A673 (cell line): ENCODE results near the gene SGCD. TPM values are rescaled to one million over a fixed set of nuclear protein-coding genes. Genes with fewer than 3 reads are reported as not detected.
"Not testable (repeated sequence)": the region's sequence is repeated elsewhere in the genome, so short reads cannot be mapped to it uniquely, and the experiment has no call there.

Experiments
- BruUV-seq: library from RNA; stranded (reverse); fragments of 400-500 nt; replicated peaks from 2 replicates; lab custom pipeline; 2021; lab: Mats Ljungman, UMichigan
- CTCF ChIA-PET: fragments of 300-600 bp; sonication (Branson Sonifier 250); formaldehyde crosslinking; loops from one replicate; lab custom pipeline; 2022; ENCODE audit warnings: antibody characterized with exemption; lab: Charles Lee
- POLR2A ChIA-PET: fragments of 300-600 bp; sonication (Branson Sonifier 250); formaldehyde crosslinking; loops from one replicate; lab custom pipeline; 2022; ENCODE audit warnings: antibody characterized with exemption; ENCODE audit not compliant: low non-redundant PET; lab: Charles Lee
- DNase-seq: peaks from one replicate; pipeline ENCODE4 v3.0.0-alpha.2; 2015; ENCODE audit warnings: low spot score
- H3K27ac ChIP-seq: fragments of 200-600 bp; sonication (generic); 2 replicates; pipeline ENCODE4 v1.5.1; 2016; ENCODE audit warnings: mixed run types, low read depth, mild to moderate bottlenecking, mixed read lengths, antibody characterized with exemption, low read length; ENCODE audit not compliant: poor library complexity, severe bottlenecking
- H3K27me3 ChIP-seq: fragments of 200-600 bp; sonication (generic); replicated peaks from 2 replicates; pipeline ENCODE4 v1.6.1; 2017; ENCODE audit warnings: mixed run types, low read depth, mild to moderate bottlenecking, mixed read lengths, antibody characterized with exemption, low read length; ENCODE audit not compliant: insufficient read depth, poor library complexity
- H3K36me3 ChIP-seq: fragments of 200-600 bp; sonication (generic); 2 replicates; pipeline ENCODE4 v1.6.1; 2016; ENCODE audit warnings: mixed run types, mild to moderate bottlenecking, mixed read lengths, antibody characterized with exemption, low read length; ENCODE audit not compliant: insufficient read depth, poor library complexity, severe bottlenecking
- H3K4me1 ChIP-seq: fragments of 200-600 bp; sonication (generic); 2 replicates; pipeline ENCODE4 v1.6.1; 2017; ENCODE audit warnings: mixed run types, mild to moderate bottlenecking, mixed read lengths, antibody characterized with exemption, low read length; ENCODE audit not compliant: insufficient read depth, poor library complexity, severe bottlenecking
- H3K4me3 ChIP-seq: fragments of 200-600 bp; sonication (generic); 2 replicates; pipeline ENCODE4 v1.5.1; 2016; ENCODE audit warnings: low read depth, mixed run types, mild to moderate bottlenecking, mixed read lengths, low read length; ENCODE audit not compliant: poor library complexity, severe bottlenecking
- H3K9me3 ChIP-seq: fragments of 200-600 bp; sonication (generic); 2 replicates; pipeline ENCODE4 v1.6.1; 2016; ENCODE audit warnings: mixed run types, low read depth, mild to moderate bottlenecking, mixed read lengths, antibody characterized with exemption, low read length; ENCODE audit not compliant: poor library complexity, severe bottlenecking
- EZH2 ChIP-seq: fragments of 200-600 bp; sonication (generic); IDR thresholded peaks from 2 replicates; pipeline ENCODE4 v1.6.1; 2017; ENCODE audit warnings: borderline replicate concordance, low read depth, mild to moderate bottlenecking, mixed read lengths, antibody characterized with exemption, low read length; ENCODE audit not compliant: poor library complexity, severe bottlenecking
- intact Hi-C: fragments of 100-400 bp; cut with micrococcal nuclease; formaldehyde crosslinking; loops from one replicate; pipeline ENCODE4 v1.10.0; 2022; ENCODE audit not compliant: unreplicated experiment
- total RNA-seq: library from RNA; stranded (reverse); gene quantifications from 2 replicates; pipeline ENCODE4 v1.2.3, GENCODE V29; 2021
- TF ChIP-seq, protein P1 (sequence below): fragments of 300-800, 200-600 bp; sonication (generic); conservative IDR thresholded peaks from 2 replicates; pipeline ENCODE4 v1.5.1; 2017; ENCODE audit warnings: low read depth, mild to moderate bottlenecking, antibody characterized with exemption, low read length, moderate library complexity, mixed read lengths

The SGCD gene
- total RNA-seq, 1 experiment from 2014 or later, result 0.17 TPM

DNA sequence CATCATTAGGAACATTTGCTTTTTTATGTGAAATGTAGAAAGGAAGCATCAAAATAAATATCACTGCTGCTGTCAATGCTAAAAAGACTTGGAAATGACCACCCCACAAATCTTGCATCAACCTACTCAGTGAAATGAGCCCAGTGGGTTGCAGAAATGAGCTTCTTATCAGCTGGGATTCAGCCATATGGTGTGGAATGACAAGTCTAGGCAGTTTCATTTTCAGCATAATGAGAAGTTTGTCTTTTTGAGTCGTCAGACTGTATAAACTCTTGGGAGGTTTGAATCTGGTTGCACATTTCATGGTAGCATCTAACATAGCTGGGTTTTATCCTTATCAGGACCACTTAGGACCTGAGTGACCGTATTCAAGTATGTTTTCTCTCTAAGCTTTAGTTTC, 272.0 kb downstream of the SGCD start:
- ChIA-PET CTCF (no interaction called here), POLR2A (no interaction called here)
- TF ChIP-seq, protein P1, sequence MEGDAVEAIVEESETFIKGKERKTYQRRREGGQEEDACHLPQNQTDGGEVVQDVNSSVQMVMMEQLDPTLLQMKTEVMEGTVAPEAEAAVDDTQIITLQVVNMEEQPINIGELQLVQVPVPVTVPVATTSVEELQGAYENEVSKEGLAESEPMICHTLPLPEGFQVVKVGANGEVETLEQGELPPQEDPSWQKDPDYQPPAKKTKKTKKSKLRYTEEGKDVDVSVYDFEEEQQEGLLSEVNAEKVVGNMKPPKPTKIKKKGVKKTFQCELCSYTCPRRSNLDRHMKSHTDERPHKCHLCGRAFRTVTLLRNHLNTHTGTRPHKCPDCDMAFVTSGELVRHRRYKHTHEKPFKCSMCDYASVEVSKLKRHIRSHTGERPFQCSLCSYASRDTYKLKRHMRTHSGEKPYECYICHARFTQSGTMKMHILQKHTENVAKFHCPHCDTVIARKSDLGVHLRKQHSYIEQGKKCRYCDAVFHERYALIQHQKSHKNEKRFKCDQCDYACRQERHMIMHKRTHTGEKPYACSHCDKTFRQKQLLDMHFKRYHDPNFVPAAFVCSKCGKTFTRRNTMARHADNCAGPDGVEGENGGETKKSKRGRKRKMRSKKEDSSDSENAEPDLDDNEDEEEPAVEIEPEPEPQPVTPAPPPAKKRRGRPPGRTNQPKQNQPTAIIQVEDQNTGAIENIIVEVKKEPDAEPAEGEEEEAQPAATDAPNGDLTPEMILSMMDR, result no peak
- no peak for TF ChIP-seq EZH2
- Histone ChIP-seq H3K4me3 (no peak overlapping the region), H3K27ac (no peak overlapping the region), H3K27me3 (no peaks in the 10 kb centered on the region), H3K4me1 (no peaks in the 10 kb centered on the region), H3K36me3 (no peaks in the 10 kb centered on the region), H3K9me3 (peaks cover 6% of the 10 kb centered on the region)
- BruUV-seq, result no TSS peak
- DNase-seq, result no peak
- intact Hi-C loops, result no loop called here

DNA sequence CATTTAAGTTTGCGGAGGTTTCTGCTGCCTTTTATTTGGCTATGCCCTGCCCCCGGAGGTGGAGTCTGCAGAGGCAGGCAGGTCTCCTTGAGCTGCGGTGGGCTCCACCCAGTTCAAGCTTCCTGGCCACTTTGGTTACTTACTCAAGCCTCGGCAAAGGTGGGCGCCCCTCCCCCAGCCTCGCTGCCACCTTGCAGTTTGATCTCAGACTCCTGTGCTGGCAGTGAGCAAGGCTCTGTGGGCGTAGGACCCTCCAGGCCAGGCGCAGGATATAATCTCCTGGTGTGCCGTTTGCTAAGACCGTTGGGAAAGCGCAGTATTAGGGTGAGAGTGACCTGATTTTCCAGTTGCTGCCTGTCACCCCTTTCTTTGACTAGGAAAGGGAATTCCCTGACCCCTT, 283.6 kb downstream of the SGCD start:
- H3K9me3 ChIP-seq, POLR2A ChIA-PET, DNase-seq, intact Hi-C loops, H3K27ac ChIP-seq, H3K36me3 ChIP-seq, H3K4me1 ChIP-seq, CTCF ChIA-PET, H3K27me3 ChIP-seq, BruUV-seq, H3K4me3 ChIP-seq: not testable (repeated sequence)

DNA sequence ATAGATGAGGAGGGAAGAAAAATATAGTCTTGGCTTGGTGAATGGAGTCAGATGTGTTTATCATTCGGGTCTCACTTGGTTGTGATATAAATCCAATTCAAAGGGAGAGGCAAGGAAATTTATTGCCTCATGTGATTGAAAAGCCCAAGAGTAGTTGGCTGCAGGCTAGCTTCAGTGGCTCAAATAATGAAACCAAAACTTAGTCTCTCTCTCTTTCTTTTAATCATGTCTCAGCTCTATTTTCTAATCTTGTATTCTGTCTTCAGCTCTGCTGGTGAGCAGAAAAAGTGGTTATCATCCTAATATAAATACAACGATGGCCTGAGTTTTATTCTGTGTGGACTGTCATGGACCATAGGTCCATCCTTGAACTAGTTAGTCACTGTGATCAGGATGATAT, 288.9 kb downstream of the SGCD start:
- Histone ChIP-seq H3K36me3 (no peaks in the 10 kb centered on the region), H3K27me3 (no peaks in the 10 kb centered on the region), H3K4me1 (no peaks in the 10 kb centered on the region), H3K9me3 (no peaks in the 10 kb centered on the region), H3K27ac (no peak overlapping the region), H3K4me3 (no peak overlapping the region)
- ChIA-PET CTCF (no interaction called here), POLR2A (no interaction called here)
- DNase-seq, result no peak
- no TSS peak for BruUV-seq
- intact Hi-C loops, result no loop called here
- TF ChIP-seq, protein P1, result no peak
- TF ChIP-seq EZH2, result no peak

DNA sequence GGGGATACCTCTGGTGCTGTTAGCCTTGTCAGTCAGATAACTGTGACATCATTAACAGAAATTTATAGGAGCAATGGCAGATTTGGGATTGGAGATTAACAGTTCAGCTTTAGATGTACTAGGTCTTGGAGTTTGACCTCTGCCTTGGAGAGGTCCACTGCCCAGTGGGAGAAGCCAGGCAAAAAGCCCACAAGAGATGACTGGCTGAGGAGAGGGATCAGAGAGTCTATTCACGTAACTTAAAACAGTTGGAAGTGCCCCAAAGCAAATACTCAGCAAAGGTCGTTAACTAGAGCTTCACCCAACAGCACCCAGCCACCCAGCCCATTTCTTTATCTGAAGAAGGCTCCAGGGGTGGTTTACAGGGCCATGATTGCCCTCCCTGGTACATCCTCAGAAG, 290.5 kb downstream of the SGCD start:
- Histone ChIP-seq H3K27ac (no peak overlapping the region), H3K36me3 (no peaks in the 10 kb centered on the region), H3K27me3 (no peaks in the 10 kb centered on the region), H3K4me3 (no peak overlapping the region), H3K4me1 (no peaks in the 10 kb centered on the region), H3K9me3 (no peaks in the 10 kb centered on the region)
- TF ChIP-seq, protein P1, result no peak
- TF ChIP-seq EZH2, result no peak
- intact Hi-C loops, result no loop called here
- CTCF ChIA-PET, result no interaction called here
- DNase-seq, result no peak
- no TSS peak for BruUV-seq
- POLR2A ChIA-PET, result no interaction called here
